ENCODE results near the gene PAFAH2.

The PAFAH2 gene

DNA sequence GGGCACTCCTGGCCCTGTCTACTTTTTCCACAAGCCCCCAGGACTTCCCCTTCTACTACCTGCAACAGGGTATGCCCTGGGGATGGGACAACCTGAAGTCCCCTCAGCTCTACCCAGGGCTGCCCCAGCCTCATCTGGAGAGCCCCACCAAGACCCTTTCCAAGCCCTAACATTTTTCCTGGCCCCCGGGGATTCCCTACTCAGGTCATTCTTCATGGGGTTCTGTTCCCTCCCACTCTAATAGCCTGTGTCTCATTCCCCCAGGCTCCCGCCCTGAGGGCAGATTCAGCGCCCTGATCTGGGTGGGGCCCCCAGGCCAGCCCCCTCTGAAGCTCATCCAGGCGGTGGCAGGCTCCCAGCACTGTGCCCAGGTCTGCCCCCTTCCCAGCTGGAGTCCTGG, 33.3 kb upstream of the PAFAH2 start:
- DNase-seq: no peak

DNA sequence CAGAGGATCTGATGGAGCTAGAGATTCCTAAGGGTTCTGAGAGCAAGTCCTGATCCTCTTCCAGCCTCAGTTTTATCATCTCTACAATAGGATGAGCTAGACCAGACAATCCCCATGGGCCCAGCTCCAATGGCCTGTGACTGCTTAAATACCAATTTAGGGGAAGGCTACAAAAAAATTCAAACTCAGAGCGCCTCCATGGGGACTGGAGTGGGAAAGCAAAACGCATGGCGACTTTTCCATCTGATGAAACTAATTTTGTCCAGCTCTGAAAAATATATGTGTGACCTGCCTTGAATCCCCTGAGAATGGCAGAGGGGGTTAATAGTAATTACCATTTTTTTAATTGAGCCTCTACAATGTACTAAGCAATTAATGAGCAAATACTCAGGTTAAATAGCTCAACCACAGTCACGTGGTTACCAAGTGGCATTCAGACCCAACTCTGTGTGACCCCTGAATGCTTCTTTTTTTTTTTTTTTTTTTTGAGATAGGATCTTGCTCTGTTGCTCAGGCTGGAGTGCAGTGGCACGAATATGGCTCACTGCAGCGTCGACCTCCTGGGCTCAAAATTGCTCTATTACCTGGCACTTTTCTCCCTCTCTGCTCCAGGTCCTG, 32.1 kb upstream of the PAFAH2 start:
- DNase-seq: no peak

DNA sequence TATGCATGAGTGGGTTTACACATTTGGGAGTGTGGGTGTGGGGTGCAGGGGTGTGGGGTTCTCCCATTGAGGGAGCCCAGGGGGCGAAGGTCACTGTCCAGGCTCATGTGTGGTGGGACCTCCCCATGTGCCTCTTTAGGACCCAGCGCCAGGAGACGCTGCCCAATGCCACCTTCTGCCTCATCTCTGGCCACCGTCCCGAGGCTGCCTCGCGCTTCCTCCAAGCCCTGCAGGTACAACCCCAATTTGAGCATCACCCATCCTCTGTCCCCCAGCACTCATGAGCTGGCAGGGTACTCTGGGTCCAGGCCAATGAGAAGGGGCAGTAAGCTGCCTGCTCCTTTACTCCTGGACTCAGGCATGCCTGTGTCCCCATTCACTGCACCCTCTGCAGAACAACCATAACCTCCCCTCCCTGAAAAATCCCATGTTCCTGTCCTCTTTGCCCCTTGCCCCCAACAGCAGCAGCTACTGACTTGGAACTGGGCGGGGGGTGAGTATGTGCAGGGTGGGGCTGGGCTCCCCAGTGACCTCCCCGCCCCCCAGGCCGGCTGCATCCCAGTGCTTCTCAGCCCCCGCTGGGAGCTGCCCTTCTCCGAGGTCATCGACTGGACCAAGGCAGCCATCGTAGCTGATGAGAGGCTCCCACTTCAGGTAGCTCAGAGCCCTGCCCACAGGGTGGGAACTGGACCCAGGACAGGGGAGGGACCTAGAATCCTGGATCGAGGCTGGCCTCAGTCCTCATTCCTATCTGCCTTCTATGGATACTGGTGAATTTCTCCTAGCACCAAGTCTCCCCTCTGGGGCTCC, 31.4 kb upstream of the PAFAH2 start:
- no peak for DNase-seq

DNA sequence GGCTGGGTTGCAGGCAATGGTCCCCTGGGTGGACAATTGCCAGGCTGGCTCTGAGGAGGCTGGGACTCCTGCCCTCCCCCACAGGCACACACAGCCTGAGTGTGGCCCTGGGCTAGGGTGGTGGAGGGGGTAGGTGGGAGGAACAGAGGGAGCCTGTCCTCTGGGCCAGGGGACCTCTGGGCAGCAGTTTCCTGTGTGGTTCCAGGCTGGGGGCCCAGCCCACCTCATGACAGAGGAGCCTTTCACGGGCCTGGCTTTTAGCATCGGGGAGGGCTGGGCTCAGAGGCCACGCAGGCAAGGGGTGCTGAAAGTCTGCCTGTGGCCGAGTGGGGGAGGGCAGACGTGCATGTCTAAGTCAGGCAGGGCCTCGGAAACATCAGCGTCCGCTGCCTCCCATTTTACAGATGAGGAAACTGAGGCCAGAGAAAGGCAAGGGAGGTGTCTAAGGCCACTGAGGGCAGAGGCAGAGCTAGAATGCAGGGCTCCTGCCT, 30.7 kb upstream of the PAFAH2 start:
- no peak for DNase-seq

DNA sequence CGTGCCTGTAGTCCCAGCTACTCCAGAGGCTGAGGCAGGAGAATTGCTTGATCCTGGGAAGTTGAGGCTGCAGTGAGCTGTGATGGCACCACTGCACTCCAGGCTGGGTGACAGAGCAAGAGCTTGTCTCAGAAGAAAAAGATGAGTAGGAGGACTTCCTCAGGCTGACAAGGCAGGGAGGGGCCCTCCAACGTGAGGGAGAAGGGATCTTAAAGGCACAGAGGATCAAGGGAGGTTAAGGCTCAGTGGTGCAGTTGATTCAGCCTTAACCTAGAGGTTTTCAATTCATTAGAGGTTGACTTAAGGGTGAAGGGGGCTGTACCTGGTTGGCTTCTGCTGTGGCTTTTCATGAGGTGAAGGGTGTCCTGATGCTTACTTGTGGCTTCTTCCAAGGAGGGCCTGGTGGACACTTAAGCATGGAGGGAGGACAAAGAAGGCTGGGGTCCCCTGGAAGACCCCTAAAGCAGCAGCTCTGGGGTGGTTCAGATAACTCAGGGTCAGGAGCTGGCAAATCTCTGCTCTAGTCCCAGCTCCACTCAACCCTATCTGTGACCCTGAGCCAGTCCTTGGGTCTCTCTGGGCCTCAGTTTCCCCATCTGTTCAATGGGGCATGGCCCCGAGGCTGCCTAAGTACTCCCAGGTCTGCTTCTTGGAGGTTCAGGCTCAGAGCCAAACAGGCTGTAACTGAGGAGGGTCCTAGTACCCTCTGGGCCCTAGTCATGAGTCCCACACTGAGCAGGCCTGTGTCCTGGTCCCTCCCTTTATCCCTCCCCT, 30.0 kb upstream of the PAFAH2 start:
- no peak for DNase-seq

DNA sequence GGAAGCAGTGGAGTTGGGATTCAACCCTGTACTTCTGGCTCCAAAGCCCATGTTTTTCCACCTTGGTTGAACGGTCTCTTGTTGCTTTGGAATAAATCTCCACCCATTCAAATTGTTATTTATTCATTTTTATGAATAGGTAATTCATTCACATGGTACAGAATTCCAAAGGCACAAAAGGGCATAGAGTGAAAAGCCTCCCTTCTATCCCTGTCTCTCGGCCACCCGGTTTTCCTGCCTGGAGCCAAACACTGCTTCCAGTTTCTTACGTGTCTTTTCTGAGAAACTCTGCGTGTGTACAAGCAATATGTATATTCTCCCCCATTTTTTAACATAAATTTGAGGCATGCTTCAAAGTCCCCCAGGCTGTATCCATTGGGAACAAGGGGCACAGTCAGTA, 27.7 kb upstream of the PAFAH2 start:
- no peak for DNase-seq

DNA sequence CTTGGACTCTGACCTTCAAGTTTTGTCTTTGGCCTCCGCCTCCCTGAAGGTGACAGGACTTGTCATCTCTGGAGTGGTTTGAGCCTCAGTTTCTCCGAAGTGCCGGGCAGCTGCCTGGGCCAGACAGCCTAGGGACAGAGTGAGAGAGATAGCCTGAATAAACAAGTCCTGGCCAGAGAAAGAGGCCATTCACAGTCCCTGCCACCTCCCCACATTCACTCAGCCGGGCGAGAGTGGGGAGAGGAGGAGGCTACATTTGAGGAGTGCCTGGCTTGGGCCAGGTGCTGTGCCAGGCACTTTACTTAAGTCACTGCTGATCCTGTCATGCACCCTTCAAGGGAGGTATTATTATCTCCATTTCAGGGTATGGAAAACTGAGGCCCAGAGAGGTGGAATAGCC, 27.2 kb upstream of the PAFAH2 start:
- no peak for DNase-seq

DNA sequence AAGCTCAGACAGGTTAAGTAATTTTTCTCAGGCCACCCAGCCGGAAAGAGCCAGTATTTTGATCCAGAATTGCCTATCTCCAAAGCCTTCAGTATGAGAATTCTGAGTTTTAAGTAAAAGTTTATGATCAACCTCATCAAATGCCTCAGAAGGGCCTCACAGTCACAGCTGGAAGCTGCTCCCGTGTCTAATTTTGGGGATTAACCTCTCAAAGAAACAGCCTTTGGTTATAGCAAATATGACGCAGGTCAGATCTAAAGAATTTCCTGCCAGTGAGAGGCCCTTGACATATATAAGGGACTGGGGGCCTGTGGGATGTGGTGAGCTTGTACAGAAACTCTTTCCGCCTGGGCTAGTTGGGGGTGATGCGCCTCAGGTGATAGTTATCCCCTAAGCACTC, 26.0 kb upstream of the PAFAH2 start:
- no peak for DNase-seq

DNA sequence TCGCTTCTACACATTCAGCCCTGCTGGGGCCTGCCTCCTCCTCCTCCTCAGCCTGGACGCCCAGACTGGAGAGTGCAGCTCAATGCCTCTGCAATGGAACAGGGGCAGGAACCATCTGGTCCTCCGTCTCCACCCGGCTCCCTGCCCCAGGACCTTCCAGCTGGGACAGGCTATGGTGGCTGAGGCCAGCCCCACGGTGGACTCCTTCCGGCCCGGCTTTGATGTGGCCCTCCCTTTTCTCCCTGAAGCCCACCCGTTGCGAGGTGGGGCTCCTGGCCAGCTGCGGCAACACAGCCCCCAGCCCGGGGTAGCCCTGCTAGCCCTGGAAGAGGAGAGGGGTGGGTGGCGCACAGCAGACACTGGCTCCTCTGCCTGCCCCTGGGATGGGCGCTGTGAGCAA, 25.1 kb upstream of the PAFAH2 start:
- DNase-seq: no peak

DNA sequence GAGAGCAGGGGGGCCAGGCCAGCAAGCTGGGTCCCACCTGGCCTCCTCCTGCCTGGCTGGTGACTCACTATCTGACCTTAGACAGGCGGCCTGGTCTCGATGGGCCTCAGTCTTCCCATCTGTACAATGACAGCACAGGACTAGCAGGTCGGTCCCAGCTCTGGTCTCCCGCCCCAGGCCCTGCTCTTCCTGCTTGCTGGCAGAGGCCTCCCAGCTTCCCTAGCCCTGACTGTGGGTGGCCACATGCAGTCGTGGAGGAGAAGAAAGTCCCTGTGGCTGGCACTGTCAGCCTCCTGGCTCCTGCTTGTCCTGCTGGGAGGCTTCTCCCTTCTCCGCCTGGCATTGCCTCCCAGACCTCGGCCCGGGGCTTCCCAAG, 24.5 kb upstream of the PAFAH2 start:
- no peak for DNase-seq

DNA sequence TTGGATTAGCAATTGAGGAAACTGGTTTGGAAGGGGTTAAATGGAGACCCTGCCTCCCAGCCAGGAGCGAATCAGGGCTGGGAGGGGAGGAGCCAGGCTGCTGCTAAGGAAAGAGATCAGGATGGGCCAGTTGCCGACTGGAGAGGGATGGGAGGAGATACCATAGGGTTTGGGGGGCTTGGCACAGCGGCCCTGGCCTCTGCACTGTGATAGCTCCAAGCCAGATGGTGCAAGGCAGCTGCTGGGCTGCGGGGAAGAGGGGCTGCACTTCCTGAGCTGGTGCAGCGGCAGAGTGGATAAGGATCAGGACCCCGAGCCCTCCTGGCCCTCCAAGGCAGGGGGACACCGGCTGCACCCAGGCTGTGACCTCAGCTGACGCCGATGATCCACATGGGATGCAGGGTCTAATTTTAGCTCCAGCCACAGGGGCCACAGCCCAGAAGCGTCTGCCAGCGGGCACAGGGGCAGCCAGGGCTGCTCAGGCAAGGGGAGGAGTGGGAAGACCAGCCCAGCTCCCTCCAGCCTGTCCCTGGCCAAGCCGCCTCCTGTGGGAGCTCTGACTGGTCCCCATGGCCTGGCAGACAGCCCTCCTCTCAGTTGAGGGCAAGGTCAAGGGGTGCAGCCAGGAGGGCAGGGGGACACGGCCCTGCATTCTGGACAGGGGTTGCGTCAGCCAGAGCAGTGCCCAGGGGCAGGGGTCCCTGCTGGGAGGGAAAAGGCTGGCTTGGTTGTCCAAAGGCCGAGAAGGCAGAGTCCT, 24.0 kb upstream of the PAFAH2 start, which contains the start of gene EXTL1:
Gene EXTL1 (plus strand): TSS at position 129 of the 757 bp plus-strand sequence. CDS start 872 bp downstream, outside the sequence.
- DNase-seq: peak; percentile 20

DNA sequence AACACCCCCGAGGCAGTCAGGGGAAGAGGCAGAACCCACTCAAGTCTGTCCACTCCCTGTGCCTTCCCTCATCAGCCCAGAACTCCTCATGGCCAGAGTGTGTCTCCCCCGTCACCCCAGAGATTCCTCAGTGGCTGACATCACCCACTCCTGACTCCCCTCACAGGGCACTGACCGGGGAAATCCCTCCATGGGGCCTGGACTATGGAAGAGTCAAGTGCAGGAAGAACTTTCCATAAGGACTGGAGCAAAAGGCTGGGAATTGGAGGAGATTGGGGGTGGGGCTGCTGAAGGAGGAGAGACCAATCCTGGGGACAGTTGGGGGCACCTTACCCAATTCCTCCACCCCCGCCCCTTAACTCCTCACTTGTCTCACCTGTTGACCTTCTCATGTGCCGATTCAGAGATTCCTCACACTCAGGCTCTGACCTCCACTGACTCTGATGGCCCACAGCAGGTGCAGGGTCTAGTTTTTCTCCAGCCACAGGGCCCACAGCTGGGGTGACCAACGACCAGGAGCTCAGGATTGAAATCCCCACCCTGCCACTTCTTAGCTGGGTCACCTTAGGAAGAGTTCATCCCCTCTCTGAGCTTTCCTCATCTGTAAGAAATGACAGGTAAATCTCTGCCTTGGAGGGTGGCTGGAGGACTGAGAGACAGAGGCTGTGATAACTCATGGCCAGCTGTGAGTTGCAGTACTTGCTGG, 23.2 kb upstream of the PAFAH2 start:
- no peak for DNase-seq

DNA sequence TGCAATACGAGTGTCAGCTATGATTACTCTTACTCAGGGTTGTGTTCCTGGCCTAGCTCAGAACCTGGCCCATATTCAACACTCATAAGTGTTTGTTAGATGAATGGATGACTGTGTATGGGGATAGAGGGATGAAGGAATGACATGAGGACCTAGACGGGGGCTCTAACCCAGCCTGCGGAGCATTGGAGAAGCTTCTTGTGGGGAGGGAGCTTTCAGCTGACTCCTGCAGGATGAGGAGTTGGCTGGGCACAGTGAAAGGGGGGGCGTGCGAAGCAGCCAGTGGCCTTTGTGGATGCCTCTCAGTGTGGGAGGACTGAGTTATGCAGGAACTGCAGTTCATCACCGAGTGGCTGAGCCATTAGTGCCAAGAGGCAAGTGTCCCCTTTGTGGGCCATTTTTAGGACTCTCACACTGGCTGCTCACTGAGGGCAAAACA, 22.5 kb upstream of the PAFAH2 start:
- no peak for DNase-seq

DNA sequence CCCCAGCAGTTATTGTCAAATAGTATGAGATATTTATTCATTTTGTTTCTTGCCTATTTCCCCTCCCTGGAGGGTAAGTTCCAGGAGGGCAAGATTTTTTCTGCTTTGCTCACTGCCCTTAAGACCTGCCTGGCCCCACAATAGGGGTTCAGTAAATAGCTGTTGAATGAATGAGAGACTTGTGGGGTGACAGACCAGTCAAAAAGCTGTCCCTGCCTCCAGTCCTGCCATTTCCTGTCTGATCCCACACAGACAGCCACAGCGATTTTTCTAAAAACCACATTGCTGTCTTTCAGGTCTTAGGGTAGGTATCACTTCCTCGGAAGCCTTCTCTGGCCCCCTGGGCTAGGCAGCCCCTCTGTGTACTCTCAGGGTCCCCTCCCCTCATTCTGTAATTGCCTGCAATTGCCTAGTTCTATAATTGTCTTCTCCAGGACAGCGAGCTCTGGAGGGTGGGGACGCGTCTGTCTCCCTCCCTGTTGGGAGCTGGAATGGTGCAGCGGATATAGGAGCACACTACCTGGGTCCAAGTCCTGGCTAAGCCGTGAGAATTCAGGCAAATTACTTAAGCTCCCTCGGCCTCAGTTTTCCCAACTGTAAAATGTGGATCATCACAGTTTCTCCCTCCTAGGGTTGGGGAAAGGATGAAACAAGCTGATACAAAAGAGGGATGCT, 21.9 kb upstream of the PAFAH2 start:
- no peak for DNase-seq

DNA sequence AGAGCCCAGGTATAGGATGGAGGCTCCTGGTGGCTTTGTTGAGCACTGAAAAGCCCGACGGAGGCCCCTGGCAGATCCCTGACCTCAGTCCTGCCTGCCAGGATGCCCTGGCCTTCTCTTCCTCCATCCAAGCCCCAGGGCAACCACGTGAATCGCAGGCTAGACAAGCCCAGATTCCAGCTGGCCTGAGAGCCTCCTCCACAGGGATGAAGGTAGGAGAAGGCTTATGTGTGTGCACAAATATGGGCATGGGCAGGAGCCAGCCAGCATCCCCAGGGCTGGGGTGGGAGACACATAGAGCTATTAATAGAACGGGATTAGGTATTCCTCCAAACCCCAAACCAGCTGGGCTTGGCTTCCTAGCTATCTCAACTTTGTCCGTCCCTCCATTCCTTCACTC, 19.7 kb upstream of the PAFAH2 start:
- no peak for DNase-seq

DNA sequence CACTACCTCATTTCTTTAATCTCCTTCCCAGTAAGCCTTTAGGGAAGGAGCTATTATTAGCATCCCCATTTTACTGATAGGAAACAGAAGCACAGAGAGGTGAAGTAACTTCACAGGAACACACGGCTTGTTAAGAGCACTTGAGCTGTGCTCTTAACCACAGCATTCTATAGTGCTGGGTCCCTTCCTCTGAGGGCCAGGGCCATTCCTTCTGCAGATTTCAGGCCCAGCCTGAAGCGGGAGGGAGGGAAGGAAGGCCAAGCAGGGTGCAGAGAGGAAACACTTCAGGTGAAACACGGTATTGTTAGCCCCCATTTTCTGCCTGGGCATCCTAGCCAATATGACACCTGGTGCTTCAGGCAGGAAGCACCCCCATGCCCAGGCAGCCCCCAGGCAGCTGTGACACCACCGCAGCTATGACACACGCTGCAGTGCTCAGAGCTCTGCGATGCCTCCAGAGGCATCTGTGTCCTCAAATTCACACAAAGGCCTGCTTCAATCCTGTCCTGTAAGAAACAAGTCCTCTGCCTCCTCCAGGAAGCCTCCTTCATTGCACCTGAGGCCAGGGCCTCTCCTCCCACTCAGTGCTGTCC, 19.2 kb upstream of the PAFAH2 start:
- DNase-seq: no peak

DNA sequence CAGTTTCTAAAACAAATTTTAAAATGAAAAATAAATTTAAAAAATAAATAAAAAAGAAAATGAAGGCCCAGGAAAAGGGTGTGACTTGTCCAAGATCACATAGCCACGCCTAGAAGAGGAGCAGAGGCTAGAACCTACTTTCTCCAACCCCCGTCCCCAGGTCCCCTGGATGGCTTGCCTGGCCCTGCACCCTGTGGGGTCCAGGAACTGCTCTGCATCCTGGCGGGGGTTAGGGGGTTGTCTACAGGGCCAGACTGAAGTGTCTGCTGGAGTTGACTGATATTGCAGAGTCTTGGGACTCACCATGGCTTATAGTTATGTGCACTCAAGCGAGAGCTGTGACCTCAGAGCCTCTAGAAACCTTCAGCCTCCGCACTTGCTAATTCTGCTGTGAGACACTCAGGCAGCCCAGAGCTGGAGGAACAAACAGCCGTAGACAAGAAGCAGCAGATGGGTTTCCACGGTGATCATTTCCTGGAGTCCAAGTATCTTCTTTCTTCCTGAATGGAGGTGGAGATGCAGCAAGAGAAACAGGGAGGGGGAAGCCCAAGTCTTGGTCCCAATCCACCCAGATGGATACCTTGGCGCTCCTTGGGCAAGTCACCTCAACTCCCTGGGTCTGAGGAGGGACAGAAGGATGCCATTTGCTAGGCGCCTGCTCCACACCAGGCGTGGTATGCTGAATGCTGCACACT, 18.5 kb upstream of the PAFAH2 start:
- no peak for DNase-seq

DNA sequence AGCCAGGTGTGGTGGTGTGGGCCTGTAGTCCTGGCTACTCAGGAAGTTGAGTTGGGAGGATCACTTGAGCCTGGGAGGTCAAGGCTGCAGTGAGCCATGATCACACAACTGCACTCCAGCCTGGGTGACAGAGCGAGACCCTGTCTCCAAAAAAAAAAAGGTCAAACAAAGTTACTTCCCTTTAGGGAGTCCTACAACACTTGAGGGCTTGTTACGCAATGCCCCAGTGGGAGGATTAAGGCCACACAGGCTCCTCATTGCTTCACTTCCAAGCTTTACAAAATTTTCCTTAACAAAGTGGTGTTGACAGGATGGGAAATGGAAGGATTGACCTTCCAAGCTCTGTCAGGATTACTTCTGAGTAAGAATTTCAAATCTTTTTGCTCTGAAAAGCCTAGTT, 17.5 kb upstream of the PAFAH2 start:
- DNase-seq: no peak

DNA sequence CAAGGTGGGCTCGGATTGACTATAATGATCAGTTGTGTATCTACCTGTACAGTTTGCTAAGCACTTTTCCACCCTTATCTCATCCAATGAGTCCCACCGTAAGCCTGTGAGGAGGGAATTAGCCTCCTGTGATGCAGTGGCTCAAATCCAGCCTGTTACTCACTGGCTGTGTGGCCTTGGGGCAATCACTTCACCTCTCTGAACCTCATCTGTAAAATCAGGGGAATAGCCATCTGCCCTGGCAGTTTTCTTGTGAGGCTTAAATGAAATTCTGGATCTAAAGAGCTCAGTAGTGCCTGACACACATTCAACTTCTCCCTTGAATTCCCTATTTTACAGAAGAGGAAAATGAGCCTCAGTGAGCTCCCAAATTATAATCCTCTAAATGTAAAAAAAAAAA, 16.3 kb upstream of the PAFAH2 start:
- no peak for DNase-seq

DNA sequence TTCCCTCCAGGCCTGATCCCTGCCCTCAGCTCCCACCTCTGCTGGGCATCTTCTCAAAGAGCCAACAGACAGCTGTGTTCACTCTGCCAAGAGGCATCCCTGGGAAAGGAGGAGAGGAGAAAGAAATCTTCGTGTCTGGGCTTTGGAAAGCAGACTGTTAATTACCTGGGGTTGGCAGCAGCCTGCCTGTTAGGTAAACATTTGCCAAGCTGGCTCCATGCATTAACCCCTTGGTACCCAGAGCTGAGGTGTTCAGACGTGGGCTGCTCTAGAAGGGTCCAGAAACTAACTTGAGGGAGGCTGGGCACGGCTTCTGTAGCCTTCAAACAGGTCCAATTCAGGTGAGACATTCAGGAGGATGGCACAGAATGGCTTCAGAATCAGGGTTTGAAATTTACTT, 15.0 kb upstream of the PAFAH2 start:
- DNase-seq: peak; percentile 55

DNA sequence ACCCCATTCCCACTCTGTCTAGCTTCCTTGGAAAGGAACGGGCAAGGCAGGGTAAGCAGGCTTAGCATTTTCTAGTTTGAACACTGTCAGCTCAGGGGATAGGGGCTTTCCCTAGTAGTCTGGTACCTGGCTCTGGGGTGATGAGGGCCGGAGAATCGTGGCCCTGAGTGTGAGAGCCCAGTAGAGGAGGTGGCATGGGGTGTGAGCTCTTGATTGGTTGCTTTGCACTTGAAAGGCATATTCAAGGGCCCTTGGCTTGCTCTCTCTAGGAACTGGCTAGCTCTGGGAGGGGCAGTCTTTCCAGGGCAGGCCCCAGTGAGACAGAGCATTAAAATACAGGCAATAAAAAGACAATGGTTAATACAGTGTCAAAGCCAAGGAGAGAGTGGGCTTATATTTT, 13.0 kb upstream of the PAFAH2 start:
- no peak for DNase-seq
